ENCODE data around the gene DYNC1I1. TPM values are rescaled to one million over a fixed set of nuclear protein-coding genes. Genes with fewer than 3 reads are reported as not detected.

The DYNC1I1 gene
- total RNA-seq, 1 donor from 2014 or later: 11.0 TPM

- no peak for TF ChIP-seq CTCF (IDR thresholded peaks at IDR 0.05; ENCODE audit: partially characterized antibody, unreplicated experiment)
Measured at GRCh38 chr7:95921543-95921942, 149.2 kb downstream of the DYNC1I1 start.

GRCh38 chr7:95922191-95922590 lies 149.8 kb downstream of the DYNC1I1 start:
- no peak for DNase-seq
- Mint-ChIP-seq H3K9me3 (ENCODE audit: unreplicated experiment) (no peaks in the 10 kb centered on the region), H3K27ac (ENCODE audit: unreplicated experiment) (no peak overlapping the region), H3K27me3 (ENCODE audit: unreplicated experiment) (peaks cover 2% of the 10 kb centered on the region), H3K4me3 (ENCODE audit: unreplicated experiment) (no peak overlapping the region), H3K4me1 (ENCODE audit: low read depth, unreplicated experiment) (no peaks in the 10 kb centered on the region), H3K36me3 (ENCODE audit: unreplicated experiment) (no peaks in the 10 kb centered on the region)
- TF ChIP-seq CTCF (IDR thresholded peaks at IDR 0.05; ENCODE audit: partially characterized antibody, unreplicated experiment): no peak

More at GRCh38 chr7:95921543-95921942, 149.2 kb downstream of the DYNC1I1 start:
- H3K36me3 Mint-ChIP-seq (ENCODE audit: unreplicated experiment): no peaks in the 10 kb centered on the region
- no peak overlapping the region for H3K27ac Mint-ChIP-seq (ENCODE audit: unreplicated experiment)
- no peak overlapping the region for H3K4me3 Mint-ChIP-seq (ENCODE audit: unreplicated experiment)
- no peak for DNase-seq
- H3K27me3 Mint-ChIP-seq (ENCODE audit: unreplicated experiment): peaks cover 2% of the 10 kb centered on the region
- no peaks in the 10 kb centered on the region for H3K4me1 Mint-ChIP-seq (ENCODE audit: low read depth, unreplicated experiment)
- no peaks in the 10 kb centered on the region for H3K9me3 Mint-ChIP-seq (ENCODE audit: unreplicated experiment)

- H3K4me3 Mint-ChIP-seq (ENCODE audit: unreplicated experiment): no peak overlapping the region
- no peak overlapping the region for H3K27ac Mint-ChIP-seq (ENCODE audit: unreplicated experiment)
- H3K4me1 Mint-ChIP-seq (ENCODE audit: low read depth, unreplicated experiment): peaks cover 4% of the 10 kb centered on the region
Measured at GRCh38 chr7:95925236-95925635, 152.9 kb downstream of the DYNC1I1 start.

GRCh38 chr7:95925971-95926370 lies 153.6 kb downstream of the DYNC1I1 start:
- Mint-ChIP-seq H3K4me1 (ENCODE audit: low read depth, unreplicated experiment) (peaks cover 4% of the 10 kb centered on the region), H3K9me3 (ENCODE audit: unreplicated experiment) (no peaks in the 10 kb centered on the region), H3K4me3 (ENCODE audit: unreplicated experiment) (no peak overlapping the region), H3K27ac (ENCODE audit: unreplicated experiment) (no peak overlapping the region), H3K36me3 (ENCODE audit: unreplicated experiment) (no peaks in the 10 kb centered on the region), H3K27me3 (ENCODE audit: unreplicated experiment) (no peaks in the 10 kb centered on the region)
- no peak for DNase-seq
- no peak for TF ChIP-seq CTCF (IDR thresholded peaks at IDR 0.05; ENCODE audit: partially characterized antibody, unreplicated experiment)

More at GRCh38 chr7:95925236-95925635, 152.9 kb downstream of the DYNC1I1 start:
- Mint-ChIP-seq H3K36me3 (ENCODE audit: unreplicated experiment) (no peaks in the 10 kb centered on the region), H3K9me3 (ENCODE audit: unreplicated experiment) (no peaks in the 10 kb centered on the region), H3K27me3 (ENCODE audit: unreplicated experiment) (no peaks in the 10 kb centered on the region)
- no peak for DNase-seq
- TF ChIP-seq CTCF (IDR thresholded peaks at IDR 0.05; ENCODE audit: partially characterized antibody, unreplicated experiment): no peak

GRCh38 chr7:95927756-95928155 lies 155.4 kb downstream of the DYNC1I1 start:
- TF ChIP-seq CTCF (IDR thresholded peaks at IDR 0.05; ENCODE audit: partially characterized antibody, unreplicated experiment): no peak
- H3K36me3 Mint-ChIP-seq (ENCODE audit: unreplicated experiment): no peaks in the 10 kb centered on the region
- H3K4me3 Mint-ChIP-seq (ENCODE audit: unreplicated experiment): no peak overlapping the region
- H3K27ac Mint-ChIP-seq (ENCODE audit: unreplicated experiment): no peak overlapping the region
- DNase-seq: no peak
- H3K4me1 Mint-ChIP-seq (ENCODE audit: low read depth, unreplicated experiment): peaks cover 4% of the 10 kb centered on the region
- H3K9me3 Mint-ChIP-seq (ENCODE audit: unreplicated experiment): no peaks in the 10 kb centered on the region
- H3K27me3 Mint-ChIP-seq (ENCODE audit: unreplicated experiment): no peaks in the 10 kb centered on the region
